CD4-positive, alpha-beta memory T cell (primary cell): ENCODE results near the gene CFAP77. TPM values are rescaled to one million over a fixed set of nuclear protein-coding genes. Genes with fewer than 3 reads are reported as not detected.
A peak's percentile ranks its signal among the peaks of the same experiment; 100 is the strongest.

Experiments
- CTCF ChIA-PET: fragments of 350-600 bp; sonication (Branson Sonifier 250); formaldehyde crosslinking; loops from one replicate; lab custom pipeline; 2021; ENCODE audit warnings: inconsistent platforms; ENCODE audit not compliant: partially characterized antibody; lab: Charles Lee
- POLR2A ChIA-PET: fragments of 350-600 bp; sonication (Branson Sonifier 250); formaldehyde crosslinking; loops from one replicate; lab custom pipeline; 2021; ENCODE audit not compliant: partially characterized antibody; lab: Charles Lee
- DNase-seq, 5 donors: peaks; one replicate each; pipeline versions ENCODE4 v3.0.0 to v3.0.0-alpha.2; 2020 to 2022; ENCODE audit warnings: mixed read lengths in 1 of 5
- H3K27ac ChIP-seq: one replicate; pipeline ENCODE4 v1.7.0; 2013; ENCODE audit warnings: low read depth, low read length
- H3K27me3 ChIP-seq: 2 replicates; pipeline ENCODE4 v1.7.0; 2013; ENCODE audit warnings: mild to moderate bottlenecking, low read length, moderate library complexity; ENCODE audit not compliant: insufficient read depth
- H3K36me3 ChIP-seq: 2 replicates; pipeline ENCODE4 v1.7.0; 2013; ENCODE audit warnings: mild to moderate bottlenecking, low read length, moderate library complexity; ENCODE audit not compliant: insufficient read depth
- H3K4me1 ChIP-seq: 2 replicates; pipeline ENCODE4 v1.7.0; 2013; ENCODE audit warnings: mild to moderate bottlenecking, low read length, moderate library complexity; ENCODE audit not compliant: insufficient read depth
- H3K4me3 ChIP-seq, 2 donors: one replicate each; pipeline ENCODE4 v1.7.0; 2013; ENCODE audit warnings: low read length in 2 of 2, mild to moderate bottlenecking in 1 of 2
- H3K9me3 ChIP-seq, 2 donors: one replicate each; pipeline ENCODE4 v1.7.0; 2013; ENCODE audit warnings: low read length in 2 of 2, control low read depth in 1 of 2; ENCODE audit not compliant: control insufficient read depth in 1 of 2
- H3K27ac Mint-ChIP-seq, 7 donors: one replicate each; pipeline ENCODE4 v1.8.0; 2020 to 2021; ENCODE audit warnings: mixed read lengths in 7 of 7, mild to moderate bottlenecking in 6 of 7, inconsistent platforms in 3 of 7, moderate library complexity in 3 of 7
- H3K27me3 Mint-ChIP-seq, 2 donors: one replicate each; pipeline ENCODE4 v1.8.0; 2020 to 2021; ENCODE audit warnings: mixed read lengths in 2 of 2
- H3K36me3 Mint-ChIP-seq, 2 donors: one replicate each; pipeline ENCODE4 v1.8.0; 2020 to 2021; ENCODE audit warnings: mixed read lengths in 2 of 2, inconsistent platforms in 1 of 2, mild to moderate bottlenecking in 1 of 2
- H3K4me1 Mint-ChIP-seq, 4 donors: one replicate each; pipeline ENCODE4 v1.8.0; 2020 to 2021; ENCODE audit warnings: mixed read lengths in 4 of 4, mild to moderate bottlenecking in 1 of 4
- H3K4me3 Mint-ChIP-seq, 8 donors: one replicate each; pipeline ENCODE4 v1.8.0; 2020 to 2021; ENCODE audit warnings: mixed read lengths in 8 of 8, mild to moderate bottlenecking in 7 of 8, moderate library complexity in 6 of 8, inconsistent platforms in 3 of 8
- H3K9me3 Mint-ChIP-seq, 8 donors: one replicate each; pipeline ENCODE4 v1.8.0; 2020 to 2021; ENCODE audit warnings: mixed read lengths in 8 of 8, mild to moderate bottlenecking in 5 of 8, inconsistent platforms in 3 of 8, moderate library complexity in 1 of 8
- intact Hi-C: fragments of 100-400 bp; cut with micrococcal nuclease; formaldehyde crosslinking; loops from one replicate; pipeline ENCODE4 v1.15.1; 2023
- polyA plus RNA-seq, 2 donors: library from polyadenylated mRNA; unstranded; fragments of 300-500 nt; fragmentation: Illumina TruSeq; gene quantifications; one replicate each; pipeline ENCODE4 v1.2.3, GENCODE V29; 2021
- total RNA-seq, 2 experiments: library from RNA; stranded (reverse); gene quantifications; one replicate each; pipeline ENCODE4 v1.2.3, GENCODE V29; 2021

The CFAP77 gene
- total and polyA plus RNA-seq, 4 experiments from 2014 or later: not detected

DNA sequence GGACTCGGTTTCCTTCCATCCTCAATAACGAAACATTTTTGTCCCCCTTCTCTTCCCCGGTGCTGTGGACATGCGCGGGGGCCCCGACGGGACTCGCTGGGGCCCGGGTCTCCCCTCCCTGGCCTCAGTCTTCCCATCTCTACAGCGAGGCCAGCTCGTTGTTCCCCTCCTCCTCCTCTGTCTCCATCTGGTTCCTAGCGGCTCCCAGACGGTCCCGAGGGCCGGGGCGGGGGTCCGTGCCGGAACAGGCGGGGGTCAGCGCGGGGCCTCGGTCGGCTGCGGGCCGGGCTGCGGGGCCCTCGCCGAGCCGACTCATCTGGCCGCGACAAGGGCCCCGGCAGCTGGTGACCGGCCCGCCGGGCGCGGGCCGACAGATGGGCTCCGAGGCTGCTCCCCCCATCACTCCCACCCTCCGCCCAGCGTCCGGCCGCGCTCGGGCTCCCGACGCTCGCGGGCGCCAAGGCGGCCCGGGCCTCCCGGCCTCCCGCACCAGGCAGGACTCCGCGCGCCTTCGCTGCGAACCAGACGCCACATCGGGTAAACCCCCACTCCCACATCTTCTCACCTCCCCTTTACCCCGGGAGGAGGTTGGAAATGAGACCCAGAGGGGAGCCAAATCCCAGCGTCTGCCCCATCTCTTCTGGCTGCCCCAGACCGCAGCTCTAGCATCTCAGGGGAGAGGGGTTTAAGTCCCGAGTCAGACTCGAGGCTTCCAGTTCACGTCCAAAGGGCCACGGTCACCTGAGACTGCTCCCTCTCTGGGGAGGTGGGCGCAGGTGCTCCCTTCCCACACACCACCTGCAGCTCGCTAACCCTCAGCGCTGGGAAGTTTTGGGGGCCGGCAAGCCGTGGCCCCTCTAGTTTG, 180.5 kb downstream of the CFAP77 start:
- DNase-seq: no peak
- CTCF ChIA-PET: no interaction called here

DNA sequence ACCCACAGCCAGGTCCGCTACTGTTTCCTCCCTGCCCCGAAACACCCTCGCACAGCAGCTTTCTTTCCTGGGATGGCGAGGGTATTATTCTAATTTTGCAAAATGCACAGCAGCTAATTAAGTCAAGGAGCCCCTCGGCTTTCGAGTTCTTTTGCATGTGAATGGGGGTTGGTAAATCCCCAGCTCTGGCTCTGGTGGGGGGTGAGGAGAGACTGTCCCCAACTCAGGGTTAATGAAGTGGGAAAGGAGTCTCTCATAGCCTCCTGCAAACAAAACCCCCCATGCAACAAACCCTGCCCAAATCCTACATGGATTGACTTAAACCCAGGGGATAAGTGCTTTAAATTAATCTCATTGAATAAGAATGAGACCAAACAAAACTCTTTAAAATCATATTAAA, 181.2 kb downstream of the CFAP77 start:
- Mint-ChIP-seq H3K27ac (no peak overlapping the region), H3K9me3 (peaks cover 0 to 4% (median 0%) of the 10 kb centered on the region in 8 donors), H3K36me3 (peaks cover 27 to 36% of the 10 kb centered on the region in 2 donors), H3K27me3 (peaks cover 21 to 28% of the 10 kb centered on the region in 2 donors), H3K4me1 (peaks cover 0 to 10% (median 7%) of the 10 kb centered on the region in 4 donors), H3K4me3 (no peak overlapping the region)
- Histone ChIP-seq H3K9me3 (no peaks in the 10 kb centered on the region), H3K27ac (no peak overlapping the region), H3K36me3 (peaks cover 6% of the 10 kb centered on the region), H3K27me3 (peaks cover 27% of the 10 kb centered on the region), H3K4me1 (no peaks in the 10 kb centered on the region), H3K4me3 (no peak overlapping the region)
- ChIA-PET CTCF (no interaction called here), POLR2A (no interaction called here)
- intact Hi-C loops: no loop called here
- DNase-seq: no peak

More for the DNA sequence above, 180.5 kb downstream of the CFAP77 start:
- intact Hi-C loops: no loop called here
- peaks cover 0 to 15% (median 7%) of the 10 kb centered on the region in 4 donors for H3K4me1 Mint-ChIP-seq
- Histone ChIP-seq H3K4me3 (no peak overlapping the region), H3K36me3 (peaks cover 6% of the 10 kb centered on the region), H3K4me1 (no peaks in the 10 kb centered on the region), H3K27ac (no peak overlapping the region), H3K9me3 (no peaks in the 10 kb centered on the region), H3K27me3 (peaks cover 34% of the 10 kb centered on the region)
- no peak overlapping the region for H3K4me3 Mint-ChIP-seq
- H3K27ac Mint-ChIP-seq: no peak overlapping the region
- POLR2A ChIA-PET: no interaction called here
- H3K36me3 Mint-ChIP-seq: peaks cover 22 to 33% of the 10 kb centered on the region in 2 donors
- peaks cover 0 to 6% (median 0%) of the 10 kb centered on the region in 8 donors for H3K9me3 Mint-ChIP-seq
- H3K27me3 Mint-ChIP-seq: peaks cover 28 to 35% of the 10 kb centered on the region in 2 donors

DNA sequence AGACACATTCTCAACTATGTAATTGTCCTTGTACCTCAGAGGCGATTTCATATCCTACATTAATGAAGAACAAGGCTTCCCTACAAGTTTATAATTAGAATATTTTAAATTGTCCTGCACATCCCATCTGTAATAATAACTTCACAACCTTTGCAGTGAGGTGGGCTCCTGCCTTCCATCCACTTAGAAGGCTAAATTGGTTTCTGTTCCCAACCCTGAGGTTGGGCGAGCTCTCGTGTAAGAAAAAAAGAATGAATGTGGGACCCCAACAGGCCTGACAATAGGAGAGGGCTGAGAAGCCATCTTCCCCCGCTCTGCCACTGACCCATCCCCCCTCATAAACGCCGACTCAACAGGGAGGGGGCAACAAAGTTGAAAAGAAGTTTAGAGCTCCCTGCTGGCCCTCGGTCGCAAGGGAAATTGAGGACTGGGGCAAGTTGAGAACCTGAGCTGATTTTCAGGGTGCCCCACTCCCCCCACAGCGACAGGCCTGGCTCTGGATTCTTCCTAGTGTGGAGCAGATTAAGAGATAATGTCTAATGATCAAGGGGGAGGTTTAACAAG, 181.8 kb downstream of the CFAP77 start:
- Mint-ChIP-seq H3K27ac (peak overlapping the region in 1 of 7 donors; percentile 40), H3K36me3 (peaks cover 33 to 42% of the 10 kb centered on the region in 2 donors), H3K4me1 (peaks cover 0 to 9% (median 6%) of the 10 kb centered on the region in 4 donors), H3K4me3 (no peak overlapping the region), H3K27me3 (peaks cover 16 to 27% of the 10 kb centered on the region in 2 donors), H3K9me3 (peaks cover 0 to 4% (median 0%) of the 10 kb centered on the region in 8 donors)
- H3K27ac ChIP-seq: no peak overlapping the region
- intact Hi-C loops: no loop called here
- no peaks in the 10 kb centered on the region for H3K4me1 ChIP-seq
- no peak overlapping the region for H3K4me3 ChIP-seq
- CTCF ChIA-PET: no interaction called here
- H3K9me3 ChIP-seq: no peaks in the 10 kb centered on the region
- POLR2A ChIA-PET: no interaction called here
- no peak for DNase-seq
- H3K27me3 ChIP-seq: peaks cover 21% of the 10 kb centered on the region
- H3K36me3 ChIP-seq: peaks cover 6% of the 10 kb centered on the region

DNA sequence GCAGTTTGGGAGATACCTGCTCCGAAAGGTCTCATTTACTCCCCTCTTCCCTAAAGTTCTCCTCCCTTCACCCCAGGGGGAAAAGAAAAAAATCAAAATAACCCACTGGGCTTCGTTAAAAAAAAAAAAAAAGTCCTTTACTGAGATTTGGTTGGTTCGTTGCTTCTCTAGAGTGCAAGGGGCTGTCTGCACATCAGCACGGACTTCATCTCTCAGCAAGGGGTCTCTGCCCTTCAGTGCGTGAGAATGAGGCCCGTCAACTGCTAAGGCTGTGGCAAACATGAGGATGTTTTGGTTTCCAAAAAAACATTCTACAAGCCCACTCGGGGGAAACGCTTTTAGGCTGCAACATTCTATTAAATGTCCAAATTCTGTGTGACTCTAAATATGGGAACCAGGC, 182.4 kb downstream of the CFAP77 start:
- Histone ChIP-seq H3K36me3 (peaks cover 6% of the 10 kb centered on the region), H3K27me3 (peaks cover 18% of the 10 kb centered on the region), H3K4me3 (no peak overlapping the region), H3K27ac (no peak overlapping the region), H3K4me1 (no peaks in the 10 kb centered on the region), H3K9me3 (no peaks in the 10 kb centered on the region)
- POLR2A ChIA-PET: no interaction called here
- no peak for DNase-seq
- H3K27me3 Mint-ChIP-seq: peaks cover 16 to 27% of the 10 kb centered on the region in 2 donors
- CTCF ChIA-PET: no interaction called here
- H3K9me3 Mint-ChIP-seq: peaks cover 0 to 4% (median 0%) of the 10 kb centered on the region in 8 donors
- H3K36me3 Mint-ChIP-seq: peaks cover 35 to 44% of the 10 kb centered on the region in 2 donors
- H3K27ac Mint-ChIP-seq: no peak overlapping the region
- intact Hi-C loops: no loop called here
- no peak overlapping the region for H3K4me3 Mint-ChIP-seq
- peaks cover 0 to 9% (median 6%) of the 10 kb centered on the region in 4 donors for H3K4me1 Mint-ChIP-seq

DNA sequence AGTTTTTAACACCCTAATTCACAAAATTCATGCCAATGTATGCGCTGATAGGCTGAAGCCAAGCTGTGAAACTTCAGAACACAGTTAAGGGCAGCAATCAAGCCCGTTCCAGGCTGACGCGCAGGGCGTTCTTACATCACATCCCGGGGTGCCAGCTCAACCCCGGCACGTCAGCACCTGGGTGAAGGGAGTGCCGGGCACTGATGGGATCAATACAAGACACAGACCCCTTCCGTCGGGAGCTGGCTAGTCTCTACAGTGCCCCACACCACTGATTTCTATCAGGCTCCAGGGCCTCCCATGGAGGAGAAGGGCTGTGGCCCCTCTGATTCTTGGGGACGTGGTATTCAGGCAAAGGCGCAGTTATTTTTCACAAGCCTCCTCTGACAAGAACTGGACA, 184.4 kb downstream of the CFAP77 start:
- Histone ChIP-seq H3K4me1 (no peaks in the 10 kb centered on the region), H3K36me3 (peaks cover 10% of the 10 kb centered on the region), H3K27me3 (peaks cover 10% of the 10 kb centered on the region), H3K27ac (no peak overlapping the region), H3K4me3 (no peak overlapping the region), H3K9me3 (no peaks in the 10 kb centered on the region)
- intact Hi-C loops: no loop called here
- Mint-ChIP-seq H3K36me3 (peaks cover 47 to 59% of the 10 kb centered on the region in 2 donors), H3K4me1 (peaks cover 0 to 6% (median 3%) of the 10 kb centered on the region in 4 donors), H3K27ac (no peak overlapping the region), H3K9me3 (peaks cover 0 to 2% (median 0%) of the 10 kb centered on the region in 8 donors), H3K27me3 (peaks cover 14 to 19% of the 10 kb centered on the region in 2 donors), H3K4me3 (no peak overlapping the region)
- DNase-seq: no peak
- ChIA-PET POLR2A (no interaction called here), CTCF (no interaction called here)

DNA sequence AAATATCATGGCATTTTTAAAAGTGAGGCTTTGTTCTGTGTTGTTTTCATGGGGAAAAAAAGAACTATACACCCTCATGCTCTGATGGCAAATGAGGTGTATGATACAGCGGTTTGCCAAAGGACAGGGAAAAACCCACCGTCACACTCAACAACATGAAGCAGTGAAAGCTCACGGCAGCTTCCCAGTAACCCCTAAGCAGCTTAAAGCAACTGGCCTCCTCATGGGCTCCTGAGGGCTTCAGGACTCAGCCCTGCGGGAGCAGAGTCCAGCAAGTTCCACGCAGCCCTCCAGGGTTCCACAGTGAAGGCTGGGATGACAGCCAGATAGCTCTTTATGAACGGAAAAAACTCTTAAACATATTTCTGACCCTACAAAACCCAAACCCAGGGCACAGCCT, 185.3 kb downstream of the CFAP77 start:
- no peak overlapping the region for H3K4me3 ChIP-seq
- intact Hi-C loops: no loop called here
- H3K4me1 ChIP-seq: no peaks in the 10 kb centered on the region
- ChIA-PET POLR2A (no interaction called here), CTCF (no interaction called here)
- peaks cover 56 to 68% of the 10 kb centered on the region in 2 donors for H3K36me3 Mint-ChIP-seq
- no peak overlapping the region for H3K27ac ChIP-seq
- H3K9me3 Mint-ChIP-seq: no peaks in the 10 kb centered on the region
- H3K4me1 Mint-ChIP-seq: peaks cover 0 to 6% (median 3%) of the 10 kb centered on the region in 4 donors
- H3K36me3 ChIP-seq: peaks cover 10% of the 10 kb centered on the region
- no peak overlapping the region for H3K4me3 Mint-ChIP-seq
- H3K9me3 ChIP-seq: no peaks in the 10 kb centered on the region
- H3K27me3 ChIP-seq: peaks cover 10% of the 10 kb centered on the region
- no peak for DNase-seq
- H3K27ac Mint-ChIP-seq: no peak overlapping the region
- H3K27me3 Mint-ChIP-seq: peaks cover 10 to 16% of the 10 kb centered on the region in 2 donors

DNA sequence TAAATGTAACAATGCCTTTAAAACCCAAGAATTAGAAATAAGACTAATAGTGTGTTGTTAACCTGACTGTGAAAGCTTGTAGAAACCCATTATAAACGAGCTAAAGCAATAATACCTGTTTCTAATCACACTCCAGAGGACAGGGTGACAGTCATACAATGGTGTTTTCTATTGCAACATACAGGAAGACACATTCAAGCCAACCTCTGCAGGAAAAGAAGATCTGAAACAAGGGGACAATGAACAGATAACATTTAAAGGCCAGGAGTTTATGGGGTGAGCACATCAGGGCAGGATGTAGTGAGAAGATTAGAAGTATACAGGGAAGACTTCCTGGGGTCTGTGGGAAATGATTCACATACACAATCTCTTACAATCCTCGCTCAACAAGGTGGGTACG, 186.2 kb downstream of the CFAP77 start:
- ChIA-PET CTCF (no interaction called here), POLR2A (no interaction called here)
- peaks cover 8 to 14% of the 10 kb centered on the region in 2 donors for H3K27me3 Mint-ChIP-seq
- DNase-seq: no peak
- H3K27me3 ChIP-seq: peaks cover 5% of the 10 kb centered on the region
- no peak overlapping the region for H3K27ac ChIP-seq
- no peak overlapping the region for H3K4me3 Mint-ChIP-seq
- H3K27ac Mint-ChIP-seq: no peak overlapping the region
- peaks cover 0 to 3% (median 2%) of the 10 kb centered on the region in 4 donors for H3K4me1 Mint-ChIP-seq
- peaks cover 65 to 77% of the 10 kb centered on the region in 2 donors for H3K36me3 Mint-ChIP-seq
- peaks cover 16% of the 10 kb centered on the region for H3K36me3 ChIP-seq
- no peaks in the 10 kb centered on the region for H3K9me3 ChIP-seq
- H3K4me1 ChIP-seq: no peaks in the 10 kb centered on the region
- H3K9me3 Mint-ChIP-seq: peaks cover 0 to 2% (median 0%) of the 10 kb centered on the region in 8 donors
- intact Hi-C loops: no loop called here
- no peak overlapping the region for H3K4me3 ChIP-seq
